Colonic mucosa (tissue), 4 donors: ENCODE data around the gene SLC9A3. TPM values are rescaled to one million over a fixed set of nuclear protein-coding genes. Genes with fewer than 3 reads are reported as not detected.

Source experiments
- DNase-seq: peaks from one replicate; pipeline ENCODE4 v3.0.0-alpha.2; 2020
- H3K27ac ChIP-seq: fragments of 200-600 bp; one replicate; pipeline ENCODE4 v1.8.0; 2021
- H3K27me3 ChIP-seq: fragments of 200-600 bp; one replicate; pipeline ENCODE4 v1.8.0; 2021
- H3K36me3 ChIP-seq: fragments of 200-600 bp; one replicate; pipeline ENCODE4 v1.8.0; 2021
- H3K4me1 ChIP-seq: fragments of 200-600 bp; one replicate; pipeline ENCODE4 v1.8.0; 2021; ENCODE audit warnings: mild to moderate bottlenecking
- H3K4me3 ChIP-seq: fragments of 200-600 bp; one replicate; pipeline ENCODE4 v1.8.0; 2021
- H3K9ac ChIP-seq, 2 donors: one replicate each; pipeline ENCODE4 v1.7.0; 2013; ENCODE audit warnings: control low read depth in 2 of 2, low read depth in 2 of 2, low read length in 2 of 2
- H3K9me3 ChIP-seq: fragments of 200-600 bp; one replicate; pipeline ENCODE4 v1.8.0; 2021
- CTCF ChIP-seq: fragments of 200-600 bp; IDR thresholded peaks from one replicate; pipeline ENCODE4 v1.8.0; 2022; ENCODE audit warnings: antibody characterized with exemption, mild to moderate bottlenecking
- intact Hi-C: fragments of 100-400 bp; cut with DNase I; formaldehyde crosslinking; loops from one replicate; pipeline ENCODE4 v1.14.1; 2022
- total RNA-seq, 2 donors: library from RNA; stranded (reverse); fragmentation: NEBNext Ultra II Directional in 1 of 2; extraction: Animal tissue kit (Norgen Biotek cat#: 25700) in 1 of 2; gene quantifications; one replicate each; pipeline ENCODE4 v1.2.1, GENCODE V29; 2021
- donor health status: healthy.
- donor health status: DM: no; HTN: no; CAD: no.
- donor health status: DM: no; HTN: no; CAD: no.

The SLC9A3 gene
- total RNA-seq, 2 donors from 2014 or later: 70.0 to 78.8 TPM

GRCh38 chr5:543755-544674 is 19.8 kb upstream of the SLC9A3 start:
- H3K4me3 ChIP-seq: no peak overlapping the region
- H3K4me1 ChIP-seq: peaks cover 16% of the 10 kb centered on the region
- TF ChIP-seq CTCF: no peak
- no peaks in the 10 kb centered on the region for H3K36me3 ChIP-seq
- peak overlapping the region in 1 of 2 donors; percentile 32 for H3K9ac ChIP-seq
- no peak overlapping the region for H3K27ac ChIP-seq
- peak; percentile 77 for DNase-seq
- H3K9me3 ChIP-seq: no peaks in the 10 kb centered on the region
- intact Hi-C loops: no loop called here
- H3K27me3 ChIP-seq: peaks cover 17% of the 10 kb centered on the region

- H3K27ac ChIP-seq: no peak overlapping the region
- no peak overlapping the region for H3K9ac ChIP-seq
- no peak for DNase-seq
- H3K4me3 ChIP-seq: no peak overlapping the region
- TF ChIP-seq CTCF: no peak
- peaks cover 16% of the 10 kb centered on the region for H3K4me1 ChIP-seq
- peaks cover 18% of the 10 kb centered on the region for H3K27me3 ChIP-seq
- no peaks in the 10 kb centered on the region for H3K9me3 ChIP-seq
- H3K36me3 ChIP-seq: no peaks in the 10 kb centered on the region
- intact Hi-C loops: no loop called here
Observed at GRCh38 chr5:543351-543750, 19.1 kb upstream of the SLC9A3 start.

- Histone ChIP-seq H3K36me3 (no peaks in the 10 kb centered on the region), H3K4me3 (no peak overlapping the region), H3K9me3 (no peaks in the 10 kb centered on the region), H3K4me1 (peaks cover 16% of the 10 kb centered on the region), H3K9ac (no peak overlapping the region), H3K27ac (no peak overlapping the region), H3K27me3 (peaks cover 18% of the 10 kb centered on the region)
- intact Hi-C loops: no loop called here
- no peak for DNase-seq
- no peak for TF ChIP-seq CTCF
Observed at GRCh38 chr5:542319-543311, 18.4 kb upstream of the SLC9A3 start.

GRCh38 chr5:541539-542318 is 17.5 kb upstream of the SLC9A3 start:
- H3K27me3 ChIP-seq: peaks cover 13% of the 10 kb centered on the region
- H3K4me1 ChIP-seq: peaks cover 11% of the 10 kb centered on the region
- intact Hi-C loops: no loop called here
- H3K9me3 ChIP-seq: no peaks in the 10 kb centered on the region
- no peaks in the 10 kb centered on the region for H3K36me3 ChIP-seq
- no peak overlapping the region for H3K4me3 ChIP-seq
- no peak for DNase-seq
- TF ChIP-seq CTCF: no peak
- H3K9ac ChIP-seq: no peak overlapping the region
- H3K27ac ChIP-seq: no peak overlapping the region
